KMS-11 (cell line): ENCODE results near the gene ARL4A.

Source experiments
- H2AFZ ChIP-seq: fragments of 200-600 bp; sonication (generic); 2 replicates; pipeline ENCODE4 v1.6.1; 2016; ENCODE audit warnings: antibody characterized with exemption, mixed run types, low read depth
- H3K27ac ChIP-seq: fragments of 200-600 bp; sonication (generic); 2 replicates; pipeline ENCODE4 v1.6.1; 2016; ENCODE audit warnings: mild to moderate bottlenecking, mixed run types
- H3K27me3 ChIP-seq: fragments of 200-600 bp; sonication (generic); 2 replicates; pipeline ENCODE4 v1.6.1; 2017; ENCODE audit warnings: mild to moderate bottlenecking, low read depth, mixed run types, moderate library complexity; ENCODE audit not compliant: insufficient read depth
- H3K36me3 ChIP-seq: fragments of 200-600 bp; sonication (generic); 2 replicates; pipeline ENCODE4 v1.6.1; 2017; ENCODE audit warnings: mild to moderate bottlenecking, mixed run types; ENCODE audit not compliant: insufficient read depth
- H3K4me1 ChIP-seq: fragments of 200-600 bp; sonication (generic); 2 replicates; pipeline ENCODE4 v1.6.1; 2016; ENCODE audit warnings: mild to moderate bottlenecking, low read depth, mixed run types; ENCODE audit not compliant: poor library complexity, severe bottlenecking
- H3K4me2 ChIP-seq: fragments of 200-600 bp; sonication (generic); 2 replicates; pipeline ENCODE4 v1.7.0; 2016; ENCODE audit warnings: mild to moderate bottlenecking, mixed run types
- H3K4me3 ChIP-seq: fragments of 200-600 bp; sonication (generic); IDR thresholded peaks from 2 replicates; pipeline ENCODE4 v1.6.1; 2017; ENCODE audit warnings: low read depth, low read length, mixed read lengths; ENCODE audit not compliant: insufficient read depth
- H3K79me2 ChIP-seq: fragments of 200-600 bp; sonication (generic); 2 replicates; pipeline ENCODE4 v1.6.1; 2016; ENCODE audit warnings: low read depth, mixed run types; ENCODE audit not compliant: insufficient read depth
- H3K9ac ChIP-seq: fragments of 200-600 bp; sonication (generic); 2 replicates; pipeline ENCODE4 v1.6.1; 2016; ENCODE audit warnings: mild to moderate bottlenecking, mixed run types
- H4K20me1 ChIP-seq: fragments of 200-600 bp; sonication (generic); 2 replicates; pipeline ENCODE4 v1.6.1; 2016; ENCODE audit warnings: mild to moderate bottlenecking, mixed run types; ENCODE audit not compliant: insufficient read depth
- TF ChIP-seq, protein P1 (sequence below): fragments of 200-600 bp; sonication (generic); conservative IDR thresholded peaks from 2 replicates; pipeline ENCODE4 v1.6.1; 2017; ENCODE audit warnings: low read depth, mild to moderate bottlenecking, antibody characterized with exemption, low read length, moderate library complexity, mixed read lengths

ARL4A gene

DNA sequence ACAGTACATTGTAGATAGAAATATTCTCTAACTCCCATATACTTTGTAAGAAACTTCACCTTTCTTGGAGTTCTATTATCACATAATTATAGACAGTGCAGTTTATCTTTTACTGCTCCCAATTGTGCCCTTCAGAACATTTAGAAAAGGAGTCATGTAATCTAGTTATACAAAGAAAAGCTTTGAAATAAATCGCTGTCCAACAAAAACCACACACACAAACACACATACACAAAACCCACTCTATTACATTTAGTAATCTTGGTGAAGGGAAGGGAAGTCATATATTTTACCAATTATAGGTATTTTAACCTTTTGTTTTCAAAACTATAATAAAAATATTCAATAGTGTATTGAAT is 26.9 kb downstream of the ARL4A start:
- Histone ChIP-seq H3K27ac (no peak overlapping the region), H3K79me2 (no peaks in the 10 kb centered on the region), H3K4me3 (no peak overlapping the region), H2AFZ (no peak overlapping the region), H3K27me3 (no peaks in the 10 kb centered on the region), H3K4me2 (no peak overlapping the region), H3K4me1 (no peaks in the 10 kb centered on the region), H3K9ac (no peak overlapping the region), H4K20me1 (no peaks in the 10 kb centered on the region), H3K36me3 (no peaks in the 10 kb centered on the region)
- TF ChIP-seq, protein P1, sequence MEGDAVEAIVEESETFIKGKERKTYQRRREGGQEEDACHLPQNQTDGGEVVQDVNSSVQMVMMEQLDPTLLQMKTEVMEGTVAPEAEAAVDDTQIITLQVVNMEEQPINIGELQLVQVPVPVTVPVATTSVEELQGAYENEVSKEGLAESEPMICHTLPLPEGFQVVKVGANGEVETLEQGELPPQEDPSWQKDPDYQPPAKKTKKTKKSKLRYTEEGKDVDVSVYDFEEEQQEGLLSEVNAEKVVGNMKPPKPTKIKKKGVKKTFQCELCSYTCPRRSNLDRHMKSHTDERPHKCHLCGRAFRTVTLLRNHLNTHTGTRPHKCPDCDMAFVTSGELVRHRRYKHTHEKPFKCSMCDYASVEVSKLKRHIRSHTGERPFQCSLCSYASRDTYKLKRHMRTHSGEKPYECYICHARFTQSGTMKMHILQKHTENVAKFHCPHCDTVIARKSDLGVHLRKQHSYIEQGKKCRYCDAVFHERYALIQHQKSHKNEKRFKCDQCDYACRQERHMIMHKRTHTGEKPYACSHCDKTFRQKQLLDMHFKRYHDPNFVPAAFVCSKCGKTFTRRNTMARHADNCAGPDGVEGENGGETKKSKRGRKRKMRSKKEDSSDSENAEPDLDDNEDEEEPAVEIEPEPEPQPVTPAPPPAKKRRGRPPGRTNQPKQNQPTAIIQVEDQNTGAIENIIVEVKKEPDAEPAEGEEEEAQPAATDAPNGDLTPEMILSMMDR = no peak

DNA sequence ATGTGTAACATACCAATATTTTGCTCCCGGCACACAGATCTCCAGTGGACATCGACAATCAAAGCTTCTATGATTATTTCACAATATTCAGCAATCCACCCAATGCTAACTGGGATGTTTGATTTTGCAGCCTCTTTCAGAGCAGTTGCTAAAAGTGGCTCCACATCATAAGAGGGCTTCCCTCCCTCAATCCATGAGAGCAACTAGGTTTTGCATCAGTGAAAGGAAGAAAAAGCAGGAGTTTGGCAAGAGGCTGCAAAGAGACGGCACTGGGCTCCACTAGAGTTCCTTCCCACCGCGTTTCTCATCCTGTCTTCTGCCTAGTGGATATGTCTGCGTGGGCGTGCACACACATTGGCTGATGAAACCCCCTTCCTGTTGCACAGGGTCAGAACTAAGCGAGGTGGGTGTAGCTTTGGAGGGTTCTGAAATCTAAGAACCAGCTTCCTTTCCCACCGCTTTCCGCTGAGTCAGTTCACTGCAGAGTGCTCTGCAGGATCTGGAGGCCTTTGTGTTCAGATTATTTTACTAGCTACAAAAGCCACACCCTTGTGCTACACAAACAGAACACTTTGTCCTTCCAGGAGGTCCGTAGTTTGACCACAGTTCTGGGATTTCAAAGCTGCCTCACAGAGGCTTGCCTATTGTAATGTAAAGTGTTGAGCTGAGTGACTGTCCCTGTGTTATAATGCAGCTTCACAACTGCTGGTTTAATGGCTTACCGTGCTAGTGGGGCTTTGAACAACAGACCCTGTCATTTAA is 28.1 kb downstream of the ARL4A start:
- H3K4me2 ChIP-seq = no peak overlapping the region

DNA sequence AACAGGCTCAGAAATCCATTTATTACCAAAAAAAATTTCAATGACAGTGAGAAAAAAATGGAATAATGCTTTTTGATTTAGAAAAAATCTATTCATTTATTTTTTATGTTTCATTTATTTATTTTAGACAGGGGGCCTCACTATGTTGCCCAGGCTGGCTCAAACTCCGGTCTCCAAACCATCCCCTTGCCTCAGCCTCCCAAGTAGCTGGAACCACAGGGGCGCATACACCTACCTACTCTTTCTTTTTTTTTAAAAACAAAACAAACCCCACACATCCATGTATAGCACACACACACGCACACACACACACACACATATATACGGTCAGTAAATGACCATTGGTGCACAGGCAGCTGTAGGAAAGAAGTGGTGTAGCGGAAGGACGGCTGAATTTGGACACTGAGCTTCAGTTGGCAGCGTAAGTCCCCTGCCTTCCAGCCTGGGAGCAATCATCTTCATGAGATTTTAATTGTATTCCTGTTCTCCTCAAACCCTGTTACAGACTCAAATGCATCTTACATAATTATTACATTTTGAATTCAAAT is 28.8 kb downstream of the ARL4A start:
- H2AFZ ChIP-seq = no peak overlapping the region
- no peaks in the 10 kb centered on the region for H3K79me2 ChIP-seq
- H3K36me3 ChIP-seq = no peaks in the 10 kb centered on the region
- H3K4me3 ChIP-seq = no peak overlapping the region
- H4K20me1 ChIP-seq = no peaks in the 10 kb centered on the region
- H3K4me2 ChIP-seq = no peak overlapping the region
- no peaks in the 10 kb centered on the region for H3K27me3 ChIP-seq
- H3K27ac ChIP-seq = no peak overlapping the region
- no peaks in the 10 kb centered on the region for H3K4me1 ChIP-seq
- TF ChIP-seq, protein P1 = no peak
- no peak overlapping the region for H3K9ac ChIP-seq

More for the DNA sequence above, 28.1 kb downstream of the ARL4A start:
- Histone ChIP-seq H3K27me3 (no peaks in the 10 kb centered on the region), H3K79me2 (no peaks in the 10 kb centered on the region), H3K9ac (no peak overlapping the region), H3K4me3 (no peak overlapping the region), H3K4me1 (no peaks in the 10 kb centered on the region), H3K36me3 (no peaks in the 10 kb centered on the region), H4K20me1 (no peaks in the 10 kb centered on the region), H2AFZ (no peak overlapping the region), H3K27ac (no peak overlapping the region)
- TF ChIP-seq, protein P1 = no peak

DNA sequence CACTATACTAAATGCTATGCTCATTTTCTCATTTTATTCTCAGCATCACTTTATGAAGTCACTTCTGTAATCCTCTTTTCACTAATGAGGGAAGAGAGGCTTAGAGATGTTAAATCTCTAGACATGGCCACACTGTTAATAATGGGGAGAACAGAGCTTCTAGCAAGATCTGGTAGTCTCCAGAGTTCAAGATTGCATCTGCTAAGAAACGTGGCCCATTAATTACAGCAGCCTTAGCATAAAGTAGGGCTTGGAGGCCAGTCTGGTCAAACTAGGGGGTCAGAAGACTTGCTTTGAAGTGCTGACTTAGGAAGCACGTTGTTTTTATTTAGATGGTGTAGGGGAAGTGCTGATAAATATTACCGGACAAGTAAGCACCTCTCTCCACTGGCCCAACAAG is 29.3 kb downstream of the ARL4A start:
- TF ChIP-seq, protein P1 = no peak
- Histone ChIP-seq H3K36me3 (no peaks in the 10 kb centered on the region), H3K4me3 (no peak overlapping the region), H3K27me3 (no peaks in the 10 kb centered on the region), H4K20me1 (no peaks in the 10 kb centered on the region), H3K27ac (no peak overlapping the region), H3K4me1 (no peaks in the 10 kb centered on the region), H3K9ac (no peak overlapping the region), H3K4me2 (no peak overlapping the region), H2AFZ (no peak overlapping the region), H3K79me2 (no peaks in the 10 kb centered on the region)
